DND-41 (cell line): ENCODE data around the gene RBM20.

Experiments used
- ATAC-seq: fragments of 200-7000 bp; cut with Tn5 transposase; 3 replicates; pipeline ENCODE4 v1.9.1; 2021; ENCODE audit warnings: low read depth; ENCODE audit not compliant: insufficient read depth
- DNase-seq: peaks from one replicate; pipeline ENCODE4 v3.0.0-alpha.2; 2020
- H2AFZ ChIP-seq: 2 replicates; pipeline ENCODE4 v1.6.0; 2012; ENCODE audit warnings: low read depth, low read length
- H3K27ac ChIP-seq: 2 replicates; pipeline ENCODE4 v1.5.1; 2012; ENCODE audit warnings: low read length, inconsistent platforms
- H3K27me3 ChIP-seq: fragments of 200-600 bp; sonication (generic); 2 replicates; pipeline ENCODE4 v1.6.0; 2012; ENCODE audit warnings: low read length, mild to moderate bottlenecking, inconsistent platforms; ENCODE audit not compliant: insufficient read depth, poor library complexity
- H3K36me3 ChIP-seq: 2 replicates; pipeline ENCODE4 v1.5.1; 2012; ENCODE audit warnings: low read length, inconsistent platforms; ENCODE audit not compliant: insufficient read depth
- H3K4me1 ChIP-seq: 2 replicates; pipeline ENCODE4 v1.5.1; 2012; ENCODE audit warnings: mild to moderate bottlenecking, low read length; ENCODE audit not compliant: insufficient read depth
- H3K4me2 ChIP-seq: 2 replicates; pipeline ENCODE4 v1.6.0; 2012; ENCODE audit warnings: mild to moderate bottlenecking, moderate library complexity, low read length, inconsistent platforms; ENCODE audit not compliant: insufficient read depth
- H3K4me3 ChIP-seq, 2 experiments: fragments of 200-600 bp in 1 of 2; shearing (Covaris generic) in 1 of 2; 2 replicates each; pipeline ENCODE4 v1.5.1; 2012 to 2016; ENCODE audit warnings: inconsistent platforms in 2 of 2, low read length in 2 of 2, mild to moderate bottlenecking in 2 of 2, low read depth in 1 of 2, moderate library complexity in 1 of 2
- H3K79me2 ChIP-seq: 2 replicates; pipeline ENCODE4 v1.6.0; 2012; ENCODE audit warnings: low read length, inconsistent platforms; ENCODE audit not compliant: insufficient read depth
- H3K9ac ChIP-seq: 2 replicates; pipeline ENCODE4 v1.6.0; 2012; ENCODE audit warnings: low read depth, mild to moderate bottlenecking, inconsistent platforms, low read length, moderate library complexity
- H3K9me3 ChIP-seq: 2 replicates; pipeline ENCODE4 v1.5.1; 2012; ENCODE audit warnings: low read length, moderate library complexity, mild to moderate bottlenecking, inconsistent platforms; ENCODE audit not compliant: insufficient read depth, severe bottlenecking
- H4K20me1 ChIP-seq: 2 replicates; pipeline ENCODE4 v1.6.0; 2012; ENCODE audit warnings: low read length; ENCODE audit not compliant: insufficient read depth
- EZH2 ChIP-seq: IDR thresholded peaks from 3 replicates; pipeline ENCODE4 v1.6.1; 2012; ENCODE audit warnings: borderline replicate concordance, low read depth, mild to moderate bottlenecking, moderate library complexity, low read length, inconsistent platforms; ENCODE audit not compliant: severe bottlenecking
- TF ChIP-seq, protein P1 (sequence below): IDR thresholded peaks from 2 replicates; pipeline ENCODE4 v1.5.1; 2012; ENCODE audit warnings: borderline replicate concordance, low read length, moderate library complexity, mild to moderate bottlenecking; ENCODE audit not compliant: poor library complexity, severe bottlenecking; ENCODE audit errors: extremely low read depth

Gene RBM20

DNA sequence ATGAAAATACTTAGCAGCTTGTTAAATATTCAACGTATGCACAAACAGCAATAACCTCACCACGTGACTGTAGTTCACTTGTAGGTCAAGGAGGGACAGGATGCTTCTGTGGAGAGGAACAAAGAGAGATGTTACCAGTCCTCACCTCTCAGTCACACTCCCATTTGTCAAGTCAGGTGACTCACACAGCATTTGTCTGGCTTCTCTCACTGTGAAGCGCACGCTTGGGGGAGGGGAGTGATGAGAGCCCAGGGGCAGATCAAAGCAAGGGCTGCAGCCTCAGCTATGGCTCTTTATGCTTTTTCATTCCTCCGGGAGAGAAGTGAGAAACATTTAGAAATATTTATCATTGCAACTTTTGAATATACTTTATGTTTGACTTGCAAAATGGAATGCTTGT is 2.9 kb upstream of the RBM20 start:
- no peak overlapping the region for H3K27ac ChIP-seq
- peaks cover 7% of the 10 kb centered on the region for H3K27me3 ChIP-seq
- no peaks in the 10 kb centered on the region for H3K9me3 ChIP-seq
- no peak for DNase-seq
- no peaks in the 10 kb centered on the region for H3K79me2 ChIP-seq
- H3K9ac ChIP-seq = no peak overlapping the region
- no peaks in the 10 kb centered on the region for H3K36me3 ChIP-seq
- no peak for ATAC-seq
- H3K4me3 ChIP-seq = no peak overlapping the region
- no peak overlapping the region for H3K4me2 ChIP-seq
- no peaks in the 10 kb centered on the region; the same call in 1 of the 2 replicates for H4K20me1 ChIP-seq
- H3K4me1 ChIP-seq = no peaks in the 10 kb centered on the region
- no peak overlapping the region for H2AFZ ChIP-seq
- TF ChIP-seq EZH2 = no peak
- TF ChIP-seq, protein P1, sequence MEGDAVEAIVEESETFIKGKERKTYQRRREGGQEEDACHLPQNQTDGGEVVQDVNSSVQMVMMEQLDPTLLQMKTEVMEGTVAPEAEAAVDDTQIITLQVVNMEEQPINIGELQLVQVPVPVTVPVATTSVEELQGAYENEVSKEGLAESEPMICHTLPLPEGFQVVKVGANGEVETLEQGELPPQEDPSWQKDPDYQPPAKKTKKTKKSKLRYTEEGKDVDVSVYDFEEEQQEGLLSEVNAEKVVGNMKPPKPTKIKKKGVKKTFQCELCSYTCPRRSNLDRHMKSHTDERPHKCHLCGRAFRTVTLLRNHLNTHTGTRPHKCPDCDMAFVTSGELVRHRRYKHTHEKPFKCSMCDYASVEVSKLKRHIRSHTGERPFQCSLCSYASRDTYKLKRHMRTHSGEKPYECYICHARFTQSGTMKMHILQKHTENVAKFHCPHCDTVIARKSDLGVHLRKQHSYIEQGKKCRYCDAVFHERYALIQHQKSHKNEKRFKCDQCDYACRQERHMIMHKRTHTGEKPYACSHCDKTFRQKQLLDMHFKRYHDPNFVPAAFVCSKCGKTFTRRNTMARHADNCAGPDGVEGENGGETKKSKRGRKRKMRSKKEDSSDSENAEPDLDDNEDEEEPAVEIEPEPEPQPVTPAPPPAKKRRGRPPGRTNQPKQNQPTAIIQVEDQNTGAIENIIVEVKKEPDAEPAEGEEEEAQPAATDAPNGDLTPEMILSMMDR = no peak

DNA sequence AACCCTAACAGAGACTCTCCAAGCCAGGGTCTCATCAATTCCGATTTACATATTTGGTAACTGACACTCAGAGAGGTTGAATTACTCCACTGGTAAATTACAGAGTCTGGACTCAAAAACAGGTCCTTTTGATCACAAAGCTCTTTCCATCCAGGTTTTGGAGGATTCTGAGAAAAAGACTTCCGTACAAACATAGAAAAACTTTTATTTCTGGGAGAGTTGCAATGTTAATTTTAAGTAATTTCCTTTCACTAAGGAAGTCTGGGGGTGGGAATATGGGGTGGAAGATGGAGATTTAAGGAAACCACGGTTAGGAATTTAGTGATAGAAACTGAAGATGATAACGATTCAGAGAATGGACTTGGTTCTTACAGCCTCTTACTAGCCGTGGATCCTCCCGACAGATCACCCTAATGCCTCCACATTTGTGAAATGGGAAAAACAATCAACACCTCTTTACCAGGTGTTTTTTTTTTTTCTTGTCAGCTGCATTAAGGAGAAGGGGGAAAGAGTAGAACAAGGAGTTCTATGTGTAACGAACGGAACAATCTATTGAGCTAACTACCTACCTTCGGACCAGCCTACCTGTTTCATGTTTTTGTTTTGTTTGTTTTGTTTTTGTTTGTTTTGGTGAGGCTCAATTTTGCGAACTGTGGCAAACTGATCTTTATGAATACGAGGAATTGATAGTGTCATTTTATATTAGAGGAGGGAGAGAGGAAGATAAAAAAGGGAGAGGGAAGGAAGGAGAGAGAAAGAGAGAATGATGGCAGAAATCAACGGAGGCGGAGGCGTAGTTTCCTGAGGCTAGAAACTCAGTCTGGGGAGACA is 1.7 kb upstream of the RBM20 start:
- H3K27ac ChIP-seq = no peak overlapping the region
- H4K20me1 ChIP-seq = no peaks in the 10 kb centered on the region
- no peaks in the 10 kb centered on the region for H3K36me3 ChIP-seq
- H3K27me3 ChIP-seq = peaks cover 4% of the 10 kb centered on the region
- H2AFZ ChIP-seq = no peak overlapping the region
- no peaks in the 10 kb centered on the region for H3K9me3 ChIP-seq
- no peaks in the 10 kb centered on the region for H3K4me1 ChIP-seq
- no peak overlapping the region for H3K4me2 ChIP-seq
- DNase-seq (no peak), ATAC-seq (no peak)
- TF ChIP-seq, protein P1 = no peak
- TF ChIP-seq EZH2 = no peak
- no peak overlapping the region for H3K9ac ChIP-seq
- H3K4me3 ChIP-seq = no peak overlapping the region
- no peaks in the 10 kb centered on the region for H3K79me2 ChIP-seq

GRCh38 chr10:110643035-110643652 is 992 bp upstream of the RBM20 start:
- DNase-seq (no peak), ATAC-seq (no peak)
- H3K27me3 ChIP-seq = no peaks in the 10 kb centered on the region
- no peak overlapping the region for H3K9ac ChIP-seq
- no peaks in the 10 kb centered on the region for H4K20me1 ChIP-seq
- H3K4me3 ChIP-seq = no peak overlapping the region
- H3K9me3 ChIP-seq = no peaks in the 10 kb centered on the region
- no peak overlapping the region for H3K27ac ChIP-seq
- no peak overlapping the region for H3K4me2 ChIP-seq
- H3K79me2 ChIP-seq = no peaks in the 10 kb centered on the region
- TF ChIP-seq EZH2 = no peak
- TF ChIP-seq, protein P1 = no peak
- H3K4me1 ChIP-seq = no peaks in the 10 kb centered on the region
- no peaks in the 10 kb centered on the region for H3K36me3 ChIP-seq
- H2AFZ ChIP-seq = no peak overlapping the region
